Spleen (tissue), 11 donors: Measurements from ENCODE around the gene ERC2. TPM values are rescaled to one million over a fixed set of nuclear protein-coding genes. Genes with fewer than 3 reads are reported as not detected.

Experiments
- DNase-seq: peaks from one replicate; pipeline ENCODE4 v3.0.0-alpha.2; 2020
- H3K27ac ChIP-seq, 8 donors: fragments of 200-600 bp; sonication (generic) in 7 of 8; 1 replicate in 4 of 8; 2 replicates in 4 of 8; pipeline versions ENCODE4 v1.5.0 to v1.8.0; 2016 to 2021; ENCODE audit warnings: inconsistent platforms in 4 of 8, mild to moderate bottlenecking in 4 of 8, moderate library complexity in 1 of 8
- H3K27me3 ChIP-seq, 7 donors: fragments of 200-600 bp; sonication (generic) in 6 of 7; replicated peaks in 1 of 7; 1 replicate in 4 of 7; 2 replicates in 3 of 7; pipeline versions ENCODE4 v1.5.0 to v1.8.0; 2016 to 2021; ENCODE audit warnings: inconsistent platforms in 3 of 7, mild to moderate bottlenecking in 1 of 7
- H3K36me3 ChIP-seq, 6 donors: fragments of 200-600 bp; sonication (generic) in 5 of 6; 1 replicate in 4 of 6; 2 replicates in 2 of 6; pipeline versions ENCODE4 v1.5.0 to v1.8.0; 2016 to 2021; ENCODE audit warnings: inconsistent platforms in 2 of 6
- H3K4me1 ChIP-seq, 6 donors: fragments of 200-600 bp; sonication (generic) in 5 of 6; 1 replicate in 3 of 6; 2 replicates in 3 of 6; pipeline versions ENCODE4 v1.5.0 to v1.8.0; 2016 to 2021; ENCODE audit warnings: inconsistent platforms in 3 of 6
- H3K4me3 ChIP-seq, 8 donors: fragments of 200-600 bp; sonication (generic) in 7 of 8; 1 replicate in 4 of 8; 2 replicates in 4 of 8; pipeline versions ENCODE4 v1.5.0 to v1.8.0; 2016 to 2021; ENCODE audit warnings: inconsistent platforms in 4 of 8, mild to moderate bottlenecking in 4 of 8, moderate library complexity in 2 of 8
- H3K9me3 ChIP-seq, 8 donors: fragments of 200-600 bp; sonication (generic) in 7 of 8; 1 replicate in 4 of 8; 2 replicates in 4 of 8; pipeline versions ENCODE4 v1.5.0 to v1.8.0; 2016 to 2021; ENCODE audit warnings: inconsistent platforms in 4 of 8
- CTCF ChIP-seq, 11 experiments: fragments of 200-600 bp in 7 of 11; fragments of 450-650 bp in 4 of 11; sonication (generic) in 4 of 11; IDR thresholded peaks in 8 of 11; conservative IDR thresholded peaks in 3 of 11; 1 replicate in 7 of 11; 2 replicates in 4 of 11; pipeline versions ENCODE4 v1.4.0 to v1.8.0; 2016 to 2021; ENCODE audit warnings: antibody characterized with exemption in 11 of 11, inconsistent platforms in 4 of 11, mild to moderate bottlenecking in 1 of 11
- POLR2A ChIP-seq, 3 donors: fragments of 450-650 bp; IDR thresholded peaks; one replicate each; pipeline ENCODE4 v1.5.1; 2017; ENCODE audit warnings: antibody characterized with exemption in 3 of 3, mild to moderate bottlenecking in 1 of 3
- POLR2AphosphoS5 ChIP-seq, 3 donors: sonication (generic); formaldehyde crosslinking; IDR thresholded peaks; one replicate each; pipeline ENCODE4 v1.5.1; 2017; ENCODE audit warnings: antibody characterized with exemption in 3 of 3
- WGBS, 5 donors: extraction: QIAGEN DNeasy Blood & Tissue Kit in 3 of 5; methylation state at CpG; one replicate each; pipeline versions ENCODE4 v1.1.5 to v1.1.7; 2013 to 2018; 5-methylcytosine and 5-hydroxymethylcytosine counted together
- intact Hi-C: fragments of 100-400 bp; cut with DNase I; formaldehyde crosslinking; loops from one replicate; pipeline ENCODE4 v1.15.0; 2023; ENCODE audit warnings: low total_unique reads
- polyA plus RNA-seq, 3 donors: library from polyadenylated mRNA; stranded (reverse); fragments of 200-250 nt; gene quantifications; one replicate each; pipeline ENCODE4 v1.2.1, GENCODE V29; 2013
- total RNA-seq, 7 donors: library from RNA; depleted of rRNA in 3 of 7; stranded (reverse); fragments of >200 nt in 3 of 7; fragmentation: NEBNext Ultra II Directional in 4 of 7; extraction: Animal tissue kit (Norgen Biotek cat#: 25700) in 4 of 7; gene quantifications; one replicate each; pipeline versions ENCODE4 v1.1.0 to v1.2.1, GENCODE V29; 2016 to 2021
- donor health status: healthy with polysubstance abuse.
- donor health status: DM: no; HTN: no; CAD: no; lungs with moderate emphysema.
- donor health status: DM: no; HTN: no; CAD: no.
- donor health status: Bipolar disorder and iron deficiency.
- donor health status: healthy.
- donor health status: DM: no; HTN: no; CAD: no.
- donor health status: DM: yes; HTN: yes; CAD: no.

ERC2 gene
- total and polyA plus RNA-seq, 10 donors, result 0.04 to 4.9 (median 0.39) TPM

- no peak overlapping the region for H3K27ac ChIP-seq
- peaks cover 0 to under 1% (median 0%) of the 10 kb centered on the region in 8 donors for H3K9me3 ChIP-seq
- DNase-seq, result no peak
- no peaks in the 10 kb centered on the region for H3K36me3 ChIP-seq
- TF ChIP-seq POLR2AphosphoS5 (IDR thresholded peaks at IDR 0.05) (no peak), CTCF (IDR thresholded peaks at IDR 0.05 in 8 of 11, conservative IDR thresholded peaks at IDR 0.05 in 3 of 11) (no peak), POLR2A (IDR thresholded peaks at IDR 0.05) (no peak)
- 50 to 75% (median 65%) methylated on average over 3 of the region's 3 CpGs for WGBS, 5 donors
- H3K27me3 ChIP-seq, result no peaks in the 10 kb centered on the region
- no peak overlapping the region for H3K4me3 ChIP-seq
- intact Hi-C loops, result no loop called here
- no peaks in the 10 kb centered on the region for H3K4me1 ChIP-seq
Measured at GRCh38 chr3:55583475-55583874, 884.8 kb downstream of the ERC2 start.

GRCh38 chr3:55579496-55579895, 888.8 kb downstream of the ERC2 start:
- WGBS, 5 donors, result 61 to 68% (median 63%) methylated on average over 8 of the region's 8 CpGs
- TF ChIP-seq POLR2AphosphoS5 (IDR thresholded peaks at IDR 0.05) (no peak), CTCF (IDR thresholded peaks at IDR 0.05 in 8 of 11, conservative IDR thresholded peaks at IDR 0.05 in 3 of 11) (no peak), POLR2A (IDR thresholded peaks at IDR 0.05) (no peak)
- Histone ChIP-seq H3K9me3 (peaks cover 0 to 3% (median 0%) of the 10 kb centered on the region in 8 donors), H3K36me3 (no peaks in the 10 kb centered on the region), H3K27ac (no peak overlapping the region), H3K4me3 (no peak overlapping the region), H3K27me3 (no peaks in the 10 kb centered on the region), H3K4me1 (no peaks in the 10 kb centered on the region)
- DNase-seq, result no peak
- intact Hi-C loops, result no loop called here

- Histone ChIP-seq H3K4me1 (peaks cover 0 to 5% (median 0%) of the 10 kb centered on the region in 6 donors), H3K4me3 (no peak overlapping the region), H3K9me3 (peaks cover 0 to 3% (median 0%) of the 10 kb centered on the region in 8 donors), H3K36me3 (no peaks in the 10 kb centered on the region), H3K27me3 (no peaks in the 10 kb centered on the region), H3K27ac (no peak overlapping the region)
- WGBS, 5 donors, result 64 to 81% (median 71%) methylated on average over 15 to 17 of the region's 17 CpGs
- no peak for TF ChIP-seq POLR2AphosphoS5 (IDR thresholded peaks at IDR 0.05)
- TF ChIP-seq CTCF (IDR thresholded peaks at IDR 0.05 in 8 of 11, conservative IDR thresholded peaks at IDR 0.05 in 3 of 11), result no peak
- TF ChIP-seq POLR2A (IDR thresholded peaks at IDR 0.05), result no peak
- no peak for DNase-seq
- intact Hi-C loops, result no loop called here
Measured at GRCh38 chr3:55576621-55577388, 891.5 kb downstream of the ERC2 start.

GRCh38 chr3:55574671-55575070, 893.6 kb downstream of the ERC2 start:
- Histone ChIP-seq H3K27ac (no peak overlapping the region), H3K36me3 (no peaks in the 10 kb centered on the region), H3K9me3 (peaks cover 0 to 3% (median 0%) of the 10 kb centered on the region in 8 donors), H3K4me3 (no peak overlapping the region), H3K27me3 (no peaks in the 10 kb centered on the region), H3K4me1 (peaks cover 0 to 10% (median 0%) of the 10 kb centered on the region in 6 donors)
- intact Hi-C loops, result no loop called here
- 75 to 92% (median 86%) methylated on average over 3 of the region's 3 CpGs for WGBS, 5 donors
- no peak for DNase-seq
- TF ChIP-seq CTCF (IDR thresholded peaks at IDR 0.05 in 8 of 11, conservative IDR thresholded peaks at IDR 0.05 in 3 of 11), result no peak
